IPS-NIHi7 (cell line): ENCODE data around the gene GPR6.

Source experiments
- DNase-seq: peaks from one replicate; pipeline ENCODE4 v3.0.0; 2012; ENCODE audit warnings: mixed read lengths; ENCODE audit errors: extremely low spot score

The GPR6 gene

GRCh38 chr6:109978174-109979032, at the start of gene GPR6:
Gene GPR6, plus strand, starts transcription at chr6:109978311. Its CDS starts 802 bp downstream, at chr6:109979113.
- peak; percentile 90 for DNase-seq

GRCh38 chr6:109934293-109934692, 43.8 kb upstream of the GPR6 start:
- no peak for DNase-seq

- DNase-seq, result no peak
These were observed 38.5 kb upstream of the GPR6 start for GRCh38 chr6:109939654-109940053.

GRCh38 chr6:109944448-109944847, 33.7 kb upstream of the GPR6 start:
- DNase-seq, result peak; percentile 80

GRCh38 chr6:109945091-109945490, 33.0 kb upstream of the GPR6 start:
- DNase-seq, result no peak

- no peak for DNase-seq
These were observed 31.1 kb upstream of the GPR6 start for GRCh38 chr6:109946979-109947378.

- DNase-seq, result no peak
These were observed 28.6 kb upstream of the GPR6 start for GRCh38 chr6:109949281-109950065.

- DNase-seq, result no peak
These were observed 22.6 kb upstream of the GPR6 start for GRCh38 chr6:109955491-109955890.

- no peak for DNase-seq
These were observed 19.5 kb upstream of the GPR6 start for GRCh38 chr6:109958626-109959025.

- DNase-seq, result no peak
These were observed 16.5 kb upstream of the GPR6 start for GRCh38 chr6:109961611-109962041.

- no peak for DNase-seq
These were observed 15.8 kb upstream of the GPR6 start for GRCh38 chr6:109962271-109962670.

- DNase-seq, result no peak
These were observed 14.4 kb upstream of the GPR6 start for GRCh38 chr6:109963598-109964170.

- no peak for DNase-seq
These were observed 13.2 kb upstream of the GPR6 start for GRCh38 chr6:109964949-109965348.

- DNase-seq, result no peak
These were observed 11.8 kb upstream of the GPR6 start for GRCh38 chr6:109966299-109966698.

GRCh38 chr6:109977791-109978173, 329 bp upstream of the GPR6 start:
- DNase-seq, result peak; percentile 73

- no peak for DNase-seq
These were observed 1.2 kb downstream of the GPR6 start for GRCh38 chr6:109979033-109979921.

- no peak for DNase-seq
These were observed 6.3 kb downstream of the GPR6 start for GRCh38 chr6:109984410-109984809.

GRCh38 chr6:109987196-109987595, 9.1 kb downstream of the GPR6 start:
- no peak for DNase-seq

GRCh38 chr6:109991201-109992101, 13.3 kb downstream of the GPR6 start:
- no peak for DNase-seq

- DNase-seq, result peak; percentile 67
These were observed 20.2 kb downstream of the GPR6 start for GRCh38 chr6:109998159-109998785.
